Neuronal stem cell (in vitro differentiated cells): ENCODE results near the gene AK1.

Experiments used
- DNase-seq: peaks from one replicate; pipeline ENCODE4 v3.0.0-alpha.2; 2013; ENCODE audit warnings: low spot score
- H2AFZ ChIP-seq: one replicate; pipeline ENCODE4 v1.6.1; 2013; ENCODE audit warnings: mild to moderate bottlenecking, low read length, inconsistent platforms
- H2AK5ac ChIP-seq: 2 replicates; pipeline ENCODE4 v1.6.1; 2013; ENCODE audit warnings: low read depth, mild to moderate bottlenecking, inconsistent platforms, low read length, moderate library complexity, mixed read lengths
- H2BK120ac ChIP-seq: 2 replicates; pipeline ENCODE4 v1.6.1; 2013; ENCODE audit warnings: low read depth, mild to moderate bottlenecking, inconsistent platforms, low read length, moderate library complexity, mixed read lengths
- H2BK12ac ChIP-seq: one replicate; pipeline ENCODE4 v1.6.1; 2013; ENCODE audit warnings: low read length, inconsistent platforms
- H2BK15ac ChIP-seq: 2 replicates; pipeline ENCODE4 v1.6.1; 2013; ENCODE audit warnings: mild to moderate bottlenecking, low read length, inconsistent platforms, mixed read lengths
- H2BK5ac ChIP-seq: one replicate; pipeline ENCODE4 v1.6.1; 2013; ENCODE audit warnings: inconsistent platforms, mild to moderate bottlenecking, low read length, moderate library complexity
- H3K14ac ChIP-seq: one replicate; pipeline ENCODE4 v1.6.1; 2013; ENCODE audit warnings: low read length, inconsistent platforms
- H3K18ac ChIP-seq: 2 replicates; pipeline ENCODE4 v1.6.1; 2013; ENCODE audit warnings: low read length, inconsistent platforms
- H3K23ac ChIP-seq: 2 replicates; pipeline ENCODE4 v1.6.1; 2013; ENCODE audit warnings: low read depth, mild to moderate bottlenecking, mixed read lengths, low read length, inconsistent platforms; ENCODE audit not compliant: poor library complexity
- H3K27ac ChIP-seq: replicated peaks from 3 replicates; pipeline ENCODE4 v1.5.1; 2013; ENCODE audit warnings: low read length, inconsistent platforms
- H3K27me3 ChIP-seq, 3 experiments: 2 replicates each; pipeline ENCODE4 v1.6.1; 2013; ENCODE audit warnings: low read length in 3 of 3, mild to moderate bottlenecking in 2 of 3, inconsistent platforms in 1 of 3, low read depth in 1 of 3, mixed read lengths in 1 of 3, moderate library complexity in 1 of 3; ENCODE audit not compliant: control insufficient read depth in 3 of 3, insufficient read depth in 3 of 3
- H3K36me3 ChIP-seq, 2 donors: replicated peaks in 1 of 2; 2 replicates each; pipeline ENCODE4 v1.6.1; 2013; ENCODE audit warnings: low read length in 2 of 2; ENCODE audit not compliant: control insufficient read depth in 2 of 2, insufficient read depth in 2 of 2
- H3K4ac ChIP-seq: 2 replicates; pipeline ENCODE4 v1.6.1; 2013; ENCODE audit warnings: inconsistent platforms, mild to moderate bottlenecking, low read length, moderate library complexity
- H3K4me1 ChIP-seq, 2 donors: 1 replicate in 1 of 2; 2 replicates in 1 of 2; pipeline ENCODE4 v1.6.1; 2013; ENCODE audit warnings: low read length in 2 of 2, low read depth in 1 of 2; ENCODE audit not compliant: control insufficient read depth in 2 of 2, insufficient read depth in 1 of 2
- H3K4me2 ChIP-seq: one replicate; pipeline ENCODE4 v1.6.1; 2013; ENCODE audit warnings: mild to moderate bottlenecking, low read length, inconsistent platforms; ENCODE audit not compliant: insufficient read depth, poor library complexity, severe bottlenecking
- H3K4me3 ChIP-seq, 2 donors: 2 replicates each; pipeline ENCODE4 v1.5.1; 2013; ENCODE audit warnings: low read length in 2 of 2, mild to moderate bottlenecking in 2 of 2, inconsistent platforms in 1 of 2, moderate library complexity in 1 of 2
- H3K79me1 ChIP-seq: one replicate; pipeline ENCODE4 v1.6.1; 2013; ENCODE audit warnings: low read depth, mild to moderate bottlenecking, inconsistent platforms, low read length, moderate library complexity
- H3K9ac ChIP-seq: one replicate; pipeline ENCODE4 v1.6.1; 2013; ENCODE audit warnings: mild to moderate bottlenecking, low read depth, low read length, inconsistent platforms; ENCODE audit not compliant: poor library complexity
- H3K9me3 ChIP-seq, 2 donors: replicated peaks in 1 of 2; 2 replicates each; pipeline versions ENCODE3 to v1.6.1; 2013; ENCODE audit warnings: low read length in 2 of 2, mild to moderate bottlenecking in 2 of 2, inconsistent platforms in 1 of 2, low read depth in 1 of 2, mixed read lengths in 1 of 2, moderate library complexity in 1 of 2; ENCODE audit not compliant: control insufficient read depth in 2 of 2, insufficient read depth in 1 of 2
- H4K8ac ChIP-seq: one replicate; pipeline ENCODE4 v1.6.1; 2013; ENCODE audit warnings: low read depth, mild to moderate bottlenecking, inconsistent platforms, low read length, moderate library complexity
- H4K91ac ChIP-seq: one replicate; pipeline ENCODE4 v1.6.1; 2013; ENCODE audit warnings: low read length, low read depth, mild to moderate bottlenecking, inconsistent platforms; ENCODE audit not compliant: poor library complexity
- WGBS, 2 donors: extraction: QIAGEN DNeasy Blood & Tissue Kit; methylation state at CpG; one replicate each; pipeline ENCODE4 v1.1.7; 2013; ENCODE audit warnings: missing lambda C conversion rate in 2 of 2, mixed read lengths in 1 of 2; ENCODE audit not compliant: insufficient read length in 2 of 2, insufficient replicate concordance in 1 of 2; ENCODE audit errors: extremely low coverage in 2 of 2; 5-methylcytosine and 5-hydroxymethylcytosine counted together

Gene AK1

GRCh38 chr9:127867356-127868277 lies 9.9 kb downstream of the AK1 start:
- Histone ChIP-seq H3K4ac (no peak overlapping the region), H2AFZ (no peak overlapping the region), H3K4me3 (peak overlapping the region in 1 of 2 donors; percentile 26), H3K14ac (no peak overlapping the region), H3K18ac (no peak overlapping the region), H3K9me3 (peaks cover 0 to 2% of the 10 kb centered on the region in 2 donors), H2BK120ac (no peak overlapping the region), H3K79me1 (no peaks in the 10 kb centered on the region), H3K4me2 (no peak overlapping the region), H2BK12ac (no peak overlapping the region), H3K27ac (no peak overlapping the region), H3K36me3 (peaks cover 0 to 3% of the 10 kb centered on the region in 2 donors), H4K8ac (no peak overlapping the region), H2AK5ac (no peak overlapping the region), H2BK15ac (no peak overlapping the region), H3K23ac (peak overlapping the region; percentile 36), H3K9ac (peak overlapping the region; percentile 64), H3K27me3 (peaks cover 0 to 3% (median 0%) of the 10 kb centered on the region in 3 experiments), H4K91ac (no peak overlapping the region), H2BK5ac (peak overlapping the region; percentile 19), H3K4me1 (peaks cover 5 to 12% of the 10 kb centered on the region in 2 donors)
- no CpG with 5 or more reads among the region's 30 CpGs for WGBS, 2 donors
- DNase-seq: no peak

DNA sequence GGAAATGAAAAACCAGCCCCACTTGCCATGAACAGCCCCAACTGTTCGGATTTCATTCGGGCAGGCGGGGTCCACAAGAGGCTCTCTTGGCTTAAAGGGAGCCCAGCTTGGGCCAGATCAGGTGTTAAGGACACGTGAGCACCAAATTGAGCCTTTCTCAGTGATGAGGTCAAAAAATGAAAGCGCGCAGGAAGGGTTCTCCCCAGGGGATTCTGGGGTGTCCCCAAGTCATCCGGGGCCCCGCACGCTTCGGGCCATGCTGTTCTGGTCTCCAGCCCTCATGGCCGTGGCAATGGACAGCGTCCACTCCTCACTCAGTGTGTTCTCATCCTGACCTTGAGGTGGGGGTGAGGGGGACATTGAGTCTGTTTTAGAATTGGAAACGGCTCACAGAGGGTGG lies 10.9 kb downstream of the AK1 start:
- Histone ChIP-seq H3K79me1 (no peaks in the 10 kb centered on the region), H4K91ac (no peak overlapping the region), H3K9me3 (peaks cover 0 to 2% of the 10 kb centered on the region in 2 donors), H2BK15ac (no peak overlapping the region), H2AFZ (no peak overlapping the region), H3K27me3 (peaks cover 0 to 3% (median 0%) of the 10 kb centered on the region in 3 experiments), H3K4me1 (peaks cover 5 to 13% of the 10 kb centered on the region in 2 donors), H3K23ac (no peak overlapping the region), H2BK12ac (no peak overlapping the region), H2BK120ac (no peak overlapping the region), H3K14ac (no peak overlapping the region), H3K18ac (no peak overlapping the region), H2AK5ac (no peak overlapping the region), H2BK5ac (no peak overlapping the region), H3K36me3 (peaks cover 0 to 3% of the 10 kb centered on the region in 2 donors), H3K4me3 (no peak overlapping the region), H3K27ac (no peak overlapping the region), H3K9ac (no peak overlapping the region), H4K8ac (no peak overlapping the region), H3K4me2 (no peak overlapping the region), H3K4ac (no peak overlapping the region)
- no CpG with 5 or more reads among the region's 13 CpGs for WGBS, 2 donors
- DNase-seq: no peak

- Histone ChIP-seq H2BK15ac (no peak overlapping the region), H2AFZ (peak overlapping the region; percentile 85), H2BK120ac (no peak overlapping the region), H2AK5ac (no peak overlapping the region), H3K9ac (peak overlapping the region; percentile 50), H3K36me3 (peaks cover 0 to 3% of the 10 kb centered on the region in 2 donors), H4K91ac (no peak overlapping the region), H2BK12ac (no peak overlapping the region), H3K27ac (no peak overlapping the region), H3K4me2 (no peak overlapping the region), H3K14ac (no peak overlapping the region), H3K4me1 (peaks cover 5 to 13% of the 10 kb centered on the region in 2 donors), H3K79me1 (no peaks in the 10 kb centered on the region), H3K27me3 (peaks cover 0 to 3% (median 0%) of the 10 kb centered on the region in 3 experiments), H3K4ac (peak overlapping the region; percentile 19), H4K8ac (no peak overlapping the region), H3K18ac (no peak overlapping the region), H2BK5ac (no peak overlapping the region), H3K4me3 (peak overlapping the region in 1 of 2 donors; percentile 69), H3K23ac (no peak overlapping the region), H3K9me3 (peaks cover 0 to under 1% of the 10 kb centered on the region in 2 donors)
- no peak for DNase-seq
- WGBS, 2 donors: 100% methylated on average over 2 of the region's 19 CpGs
These were observed 11.6 kb downstream of the AK1 start for GRCh38 chr9:127865645-127866464.
